ENCODE data around the gene NALCN. TPM values are rescaled to one million over a fixed set of nuclear protein-coding genes. Genes with fewer than 3 reads are reported as not detected.

NALCN gene
- total RNA-seq, 2 donors from 2014 or later, result 0.11 TPM; not detected in 1

DNA sequence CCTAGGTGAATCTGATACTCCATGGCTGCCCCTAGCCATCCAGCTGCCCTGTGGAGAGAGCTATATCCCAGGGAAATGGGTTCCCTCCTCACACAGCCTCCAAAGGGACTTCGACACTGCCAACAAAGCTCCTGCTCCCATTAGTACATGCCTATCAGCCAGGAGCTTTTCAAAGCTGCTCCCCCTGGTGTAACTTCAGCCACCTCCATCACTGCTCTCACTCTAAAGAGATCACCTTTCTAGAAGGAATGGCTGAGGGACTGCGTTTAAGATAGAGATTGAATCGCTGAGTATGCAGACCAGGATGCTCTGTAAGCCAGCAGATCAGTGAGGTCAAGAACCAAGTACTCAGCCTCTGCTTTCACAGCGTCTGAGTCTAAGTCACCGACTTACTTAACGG, 213.7 kb downstream of the NALCN start:
- no peaks in the 10 kb centered on the region for H3K36me3 ChIP-seq (ENCODE audit: control insufficient read depth, insufficient read depth, low read length)
- Mint-ChIP-seq H3K4me3 (no peak overlapping the region), H3K27me3 (ENCODE audit: insufficient read depth) (no peaks in the 10 kb centered on the region), H3K4me1 (no peaks in the 10 kb centered on the region), H3K36me3 (ENCODE audit: low read depth) (no peaks in the 10 kb centered on the region), H3K9me3 (peaks cover 3% of the 10 kb centered on the region), H3K27ac (no peak overlapping the region)
- peak; percentile 82 for DNase-seq
- no peak overlapping the region for H3K4me3 ChIP-seq (ENCODE audit: low read length)
- H3K27ac ChIP-seq (ENCODE audit: low read depth, low read length), result no peak overlapping the region
- TF ChIP-seq, protein P1, sequence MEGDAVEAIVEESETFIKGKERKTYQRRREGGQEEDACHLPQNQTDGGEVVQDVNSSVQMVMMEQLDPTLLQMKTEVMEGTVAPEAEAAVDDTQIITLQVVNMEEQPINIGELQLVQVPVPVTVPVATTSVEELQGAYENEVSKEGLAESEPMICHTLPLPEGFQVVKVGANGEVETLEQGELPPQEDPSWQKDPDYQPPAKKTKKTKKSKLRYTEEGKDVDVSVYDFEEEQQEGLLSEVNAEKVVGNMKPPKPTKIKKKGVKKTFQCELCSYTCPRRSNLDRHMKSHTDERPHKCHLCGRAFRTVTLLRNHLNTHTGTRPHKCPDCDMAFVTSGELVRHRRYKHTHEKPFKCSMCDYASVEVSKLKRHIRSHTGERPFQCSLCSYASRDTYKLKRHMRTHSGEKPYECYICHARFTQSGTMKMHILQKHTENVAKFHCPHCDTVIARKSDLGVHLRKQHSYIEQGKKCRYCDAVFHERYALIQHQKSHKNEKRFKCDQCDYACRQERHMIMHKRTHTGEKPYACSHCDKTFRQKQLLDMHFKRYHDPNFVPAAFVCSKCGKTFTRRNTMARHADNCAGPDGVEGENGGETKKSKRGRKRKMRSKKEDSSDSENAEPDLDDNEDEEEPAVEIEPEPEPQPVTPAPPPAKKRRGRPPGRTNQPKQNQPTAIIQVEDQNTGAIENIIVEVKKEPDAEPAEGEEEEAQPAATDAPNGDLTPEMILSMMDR (conservative IDR thresholded peaks at IDR 0.05), result peak; percentile 75
- no peak overlapping the region for H3K9ac ChIP-seq (ENCODE audit: extremely low read depth, low read length, poor library complexity, severe bottlenecking)
- no peaks in the 10 kb centered on the region for H3K9me3 ChIP-seq (ENCODE audit: control insufficient read depth, low read length)
- WGBS, 2 experiments (ENCODE audit: insufficient coverage in 1 of 2, insufficient read length in 1 of 2), result 67 to 68% methylated on average over 5 to 6 of the region's 6 CpGs
- no peaks in the 10 kb centered on the region for H3K27me3 ChIP-seq (ENCODE audit: control insufficient read depth, insufficient read depth, low read length, poor library complexity, severe bottlenecking)
- no peaks in the 10 kb centered on the region for H3K4me1 ChIP-seq (ENCODE audit: control insufficient read depth, insufficient read depth, low read length)

DNA sequence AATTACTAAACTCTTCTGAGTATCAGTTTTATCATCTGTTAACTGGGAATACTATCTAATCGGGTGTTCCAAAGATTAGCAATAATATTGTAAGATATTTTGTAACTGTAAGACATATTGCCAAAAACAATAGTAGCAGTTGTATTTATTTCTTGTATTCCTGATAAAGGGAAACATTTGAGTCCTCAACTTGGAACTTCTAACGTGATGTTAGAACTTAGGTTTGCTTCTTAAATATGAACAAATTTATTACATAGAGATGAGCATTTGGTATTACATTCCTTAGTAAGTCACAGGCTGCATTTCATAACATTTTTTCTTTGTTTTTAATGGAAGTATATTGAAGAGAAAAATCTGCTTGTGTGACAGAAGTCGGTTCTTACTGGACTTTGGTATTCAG, 225.3 kb downstream of the NALCN start:
- TF ChIP-seq, protein P1 (conservative IDR thresholded peaks at IDR 0.05), result no peak
- no peak for DNase-seq
- no peaks in the 10 kb centered on the region for H3K27me3 Mint-ChIP-seq (ENCODE audit: insufficient read depth)
- Histone ChIP-seq H3K9ac (ENCODE audit: extremely low read depth, low read length, poor library complexity, severe bottlenecking) (no peak overlapping the region), H3K27ac (ENCODE audit: low read depth, low read length) (no peak overlapping the region), H3K27me3 (ENCODE audit: control insufficient read depth, insufficient read depth, low read length, poor library complexity, severe bottlenecking) (no peaks in the 10 kb centered on the region), H3K4me1 (ENCODE audit: control insufficient read depth, insufficient read depth, low read length) (no peaks in the 10 kb centered on the region), H3K9me3 (ENCODE audit: control insufficient read depth, low read length) (no peaks in the 10 kb centered on the region), H3K4me3 (ENCODE audit: low read length) (no peak overlapping the region), H3K36me3 (ENCODE audit: control insufficient read depth, insufficient read depth, low read length) (no peaks in the 10 kb centered on the region)
- H3K27ac Mint-ChIP-seq, result no peak overlapping the region
- no peaks in the 10 kb centered on the region for H3K4me1 Mint-ChIP-seq
- no peak overlapping the region for H3K4me3 Mint-ChIP-seq
- WGBS, 2 experiments (ENCODE audit: insufficient coverage in 1 of 2, insufficient read length in 1 of 2), result 93% methylated on average over 3 of the region's 3 CpGs; no CpG with 5 or more reads in 1 of the 2 experiments
- no peaks in the 10 kb centered on the region for H3K9me3 Mint-ChIP-seq
- H3K36me3 Mint-ChIP-seq (ENCODE audit: low read depth), result no peaks in the 10 kb centered on the region

DNA sequence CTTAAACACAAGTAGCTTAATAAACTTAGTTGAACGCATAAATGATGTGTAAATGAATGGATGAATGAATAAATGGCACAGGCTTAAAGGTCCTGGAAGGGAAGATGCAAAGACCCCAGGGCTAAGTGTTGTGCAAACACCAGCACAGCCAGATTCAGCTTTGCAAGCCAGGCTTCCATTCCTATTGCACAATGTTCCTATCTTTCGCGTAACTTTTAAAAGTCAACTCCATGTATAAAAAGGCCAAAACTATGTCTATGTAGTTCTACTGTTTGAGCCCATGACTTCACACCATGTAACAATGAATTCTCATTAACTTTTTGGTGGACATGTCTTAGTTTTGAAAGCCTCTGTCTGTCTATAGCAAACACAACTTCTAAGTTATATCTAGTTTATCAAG, 226.0 kb downstream of the NALCN start:
- Histone ChIP-seq H3K27ac (ENCODE audit: low read depth, low read length) (no peak overlapping the region), H3K9ac (ENCODE audit: extremely low read depth, low read length, poor library complexity, severe bottlenecking) (no peak overlapping the region), H3K9me3 (ENCODE audit: control insufficient read depth, low read length) (no peaks in the 10 kb centered on the region), H3K4me3 (ENCODE audit: low read length) (no peak overlapping the region), H3K27me3 (ENCODE audit: control insufficient read depth, insufficient read depth, low read length, poor library complexity, severe bottlenecking) (no peaks in the 10 kb centered on the region), H3K4me1 (ENCODE audit: control insufficient read depth, insufficient read depth, low read length) (no peaks in the 10 kb centered on the region), H3K36me3 (ENCODE audit: control insufficient read depth, insufficient read depth, low read length) (no peaks in the 10 kb centered on the region)
- DNase-seq, result no peak
- Mint-ChIP-seq H3K9me3 (no peaks in the 10 kb centered on the region), H3K27me3 (ENCODE audit: insufficient read depth) (no peaks in the 10 kb centered on the region), H3K27ac (no peak overlapping the region), H3K4me1 (no peaks in the 10 kb centered on the region), H3K4me3 (no peak overlapping the region), H3K36me3 (ENCODE audit: low read depth) (no peaks in the 10 kb centered on the region)
- TF ChIP-seq, protein P1 (conservative IDR thresholded peaks at IDR 0.05), result no peak
- WGBS, 2 experiments (ENCODE audit: insufficient coverage in 1 of 2, insufficient read length in 1 of 2), result 90 to 100% methylated on average over 2 to 3 of the region's 3 CpGs
